Putamen (tissue), 1 donor: Measurements from ENCODE around the gene ARID3A.
"Not testable (repeated sequence)": the region's sequence is repeated elsewhere in the genome, so short reads cannot be mapped to it uniquely, and the experiment has no call there.

Source experiments
- DNase-seq: peaks from one replicate; pipeline ENCODE4 v3.0.0-alpha.2; 2016; ENCODE audit warnings: low spot score

Gene ARID3A

DNA sequence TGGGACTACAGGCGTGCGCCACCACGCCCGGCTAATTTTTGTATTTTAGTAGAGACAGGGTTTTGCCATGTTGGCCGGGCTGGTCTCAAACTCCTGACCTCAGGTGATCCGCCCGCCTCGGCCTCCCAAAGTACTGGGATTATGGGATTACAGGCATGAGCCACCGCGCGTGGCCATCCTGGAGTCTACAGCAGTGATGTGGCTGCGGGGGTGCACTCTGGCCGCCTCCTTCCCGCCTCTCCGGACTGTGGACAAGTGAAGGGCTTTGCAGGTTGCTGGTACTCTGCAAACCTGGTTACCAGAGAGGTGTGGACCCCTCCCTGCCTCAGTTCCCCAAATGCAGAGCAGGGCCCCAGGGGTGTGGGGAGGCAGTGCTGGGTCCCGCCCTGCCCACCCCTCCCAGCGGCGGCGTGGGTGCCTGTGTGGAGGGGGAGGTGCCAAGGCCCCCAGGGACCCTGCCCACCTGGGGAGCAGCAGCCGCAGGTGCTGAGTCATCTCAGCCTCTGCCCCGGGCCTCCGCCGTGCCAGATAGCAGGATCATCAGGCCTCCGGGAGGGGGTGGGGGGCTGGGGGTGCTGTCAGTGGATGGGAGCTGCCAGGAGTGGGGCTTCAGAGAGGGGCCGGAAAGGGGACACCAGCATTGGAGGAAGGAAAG is 23.1 kb downstream of the ARID3A start:
- no peak for DNase-seq

DNA sequence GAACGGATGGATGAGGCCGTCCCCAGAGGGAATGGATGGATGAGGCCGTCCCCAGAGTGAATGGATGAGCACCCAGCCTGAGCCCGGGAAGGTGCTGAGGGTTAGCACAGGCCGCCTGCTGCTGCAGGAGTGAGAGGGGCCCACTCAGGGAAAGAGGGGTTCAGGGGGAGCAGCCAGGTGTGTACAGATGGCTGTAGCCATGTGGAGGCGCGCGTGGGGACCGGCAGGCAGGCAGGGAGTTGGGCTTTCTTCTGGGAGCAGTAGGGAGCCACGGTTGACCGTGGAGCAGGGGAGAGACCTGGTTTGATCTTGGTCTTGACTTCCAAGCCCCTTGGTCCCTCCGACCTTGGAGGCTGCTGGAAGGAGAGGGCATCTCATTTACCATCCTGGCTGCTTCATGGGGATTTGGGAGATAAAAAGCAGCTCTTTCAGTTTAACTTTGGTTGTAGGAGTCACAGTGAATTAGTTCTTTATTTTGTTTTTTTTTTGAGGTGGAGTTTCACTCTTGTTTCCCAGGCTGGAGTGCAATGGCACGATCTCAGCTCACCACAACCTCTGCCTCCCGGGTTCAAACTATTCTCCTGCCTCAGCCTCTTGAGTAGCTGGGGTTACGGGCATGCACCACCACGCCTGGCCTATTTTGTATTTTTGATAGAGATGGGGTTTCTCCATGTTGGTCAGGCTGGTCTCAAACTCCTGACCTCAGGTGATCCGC is 24.7 kb downstream of the ARID3A start:
- DNase-seq: no peak

DNA sequence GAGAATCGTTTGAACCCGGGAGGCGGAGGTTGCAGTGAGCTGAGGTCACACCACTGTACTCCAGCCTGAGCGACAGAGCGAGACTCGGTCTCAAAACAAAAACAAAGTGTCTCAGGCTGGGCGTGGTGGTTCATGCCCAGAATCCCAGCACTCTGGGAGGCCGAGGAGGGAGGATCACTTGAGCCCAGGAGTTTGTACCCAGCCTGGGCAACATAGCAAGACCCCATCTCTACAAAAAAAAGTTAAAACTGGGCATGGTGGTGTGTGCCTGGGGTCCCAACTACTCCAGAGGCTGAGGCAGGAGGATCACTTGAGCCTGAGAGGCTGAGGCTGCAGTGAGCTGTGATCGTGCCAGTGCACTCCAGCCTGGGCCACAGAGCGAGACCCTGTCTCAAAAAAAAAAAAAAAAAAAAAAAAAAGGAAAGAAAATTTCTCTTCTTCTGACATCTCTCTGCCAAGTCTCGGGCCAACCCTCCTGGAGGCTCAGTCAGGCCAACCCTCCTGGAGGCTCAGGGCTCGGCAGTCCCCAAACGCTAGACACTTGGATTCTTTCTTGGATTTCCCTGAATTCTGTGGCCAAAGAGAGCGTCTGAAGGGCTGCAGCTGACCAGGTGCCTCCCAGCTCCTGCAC is 26.3 kb downstream of the ARID3A start:
- no peak for DNase-seq

DNA sequence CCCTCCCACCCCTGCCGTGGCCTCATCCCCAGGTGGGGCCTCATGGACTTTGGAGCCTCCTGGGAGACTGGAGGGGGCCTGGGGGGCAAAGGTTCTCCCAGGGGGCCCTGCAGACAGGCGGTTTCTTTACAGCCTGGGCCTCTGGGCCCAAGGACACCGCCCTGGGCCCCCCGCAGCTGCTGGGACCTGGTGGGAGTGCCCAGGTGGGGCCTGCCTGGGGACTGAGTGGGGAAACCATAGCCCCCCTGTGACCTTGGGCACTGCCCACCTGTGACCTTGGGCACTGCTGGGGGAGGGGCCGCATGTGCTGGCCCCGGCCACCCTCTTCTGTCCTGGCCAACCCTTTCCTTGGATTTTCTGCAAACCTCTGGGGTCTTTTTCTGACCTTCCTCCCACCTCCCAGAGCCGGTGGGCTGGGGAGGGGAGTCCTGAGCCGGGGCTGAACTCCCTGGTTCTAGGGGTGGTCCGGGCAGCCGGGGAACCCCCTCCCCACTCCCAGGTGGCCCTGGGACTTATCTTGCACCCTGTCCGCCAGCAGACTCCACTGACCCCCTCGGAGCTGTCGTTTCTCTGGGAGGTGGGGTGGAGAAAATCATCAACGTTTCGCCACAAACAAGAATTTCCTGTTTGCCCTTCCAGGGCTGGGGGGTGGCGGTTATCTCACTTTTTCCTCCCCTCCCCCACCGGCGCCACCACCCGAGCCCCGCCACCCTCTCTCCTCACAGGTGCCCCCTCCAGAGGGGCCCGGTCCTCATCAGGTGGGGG is 27.0 kb downstream of the ARID3A start:
- no peak for DNase-seq

DNA sequence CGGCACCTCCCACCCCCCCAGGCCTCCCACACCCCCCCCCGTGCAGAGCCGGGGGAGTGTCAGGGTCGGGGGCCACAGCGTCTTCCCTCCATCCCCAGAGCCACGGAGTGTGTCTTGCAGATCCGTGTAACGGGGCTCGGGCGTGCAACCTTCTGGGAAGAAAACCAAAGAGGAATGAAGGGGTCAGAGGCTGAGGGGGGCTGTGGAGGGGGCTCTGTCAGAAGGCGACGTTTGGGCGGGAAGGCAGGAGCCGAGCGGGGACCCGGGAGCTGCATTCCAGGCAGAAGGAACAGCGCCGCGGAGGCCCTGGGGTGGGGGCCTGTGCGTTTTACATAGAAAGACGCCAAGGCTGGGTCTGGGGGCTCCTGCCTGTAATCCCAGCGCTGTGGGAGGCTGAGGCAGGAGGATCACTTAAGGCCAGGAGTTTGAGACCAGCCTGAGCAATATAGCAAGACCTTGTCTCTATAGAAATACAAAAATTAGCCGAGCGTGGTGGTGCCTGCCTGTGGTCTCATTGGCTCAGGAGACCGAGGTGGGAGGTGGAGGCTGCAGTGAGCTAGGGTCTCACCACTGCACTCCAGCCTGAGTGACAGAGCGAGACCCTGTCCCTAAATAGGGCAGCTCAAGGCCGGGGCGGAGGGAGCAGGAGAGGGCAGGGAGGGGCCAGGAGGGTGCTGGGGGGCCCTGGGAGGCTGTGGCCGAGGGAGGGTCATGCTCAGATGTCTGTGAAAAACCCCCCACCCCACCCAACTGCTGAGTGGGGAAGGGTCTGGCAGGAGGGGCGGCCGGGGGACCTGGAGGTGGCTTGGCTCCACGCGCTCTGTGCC is 27.8 kb downstream of the ARID3A start:
- DNase-seq: no peak

DNA sequence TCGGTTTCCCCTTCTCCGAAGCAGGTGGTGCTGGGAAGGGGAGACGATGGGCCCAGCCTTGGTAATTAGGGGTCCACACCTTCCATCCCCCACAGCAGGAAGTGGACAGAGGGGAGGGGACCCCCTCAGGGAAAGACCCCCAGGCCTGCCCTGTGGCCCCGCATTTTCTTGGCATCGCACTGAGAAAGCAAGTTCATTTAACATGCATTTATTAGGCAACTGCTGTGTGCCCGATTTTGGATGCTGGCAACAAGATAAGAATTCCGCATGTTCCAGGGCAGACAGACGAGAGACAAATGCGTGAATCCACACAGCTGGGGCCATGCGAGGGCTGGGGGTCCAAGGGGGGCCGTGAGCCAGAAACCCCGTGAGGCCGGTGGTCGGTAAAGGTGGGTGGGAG is 28.4 kb downstream of the ARID3A start:
- no peak for DNase-seq

DNA sequence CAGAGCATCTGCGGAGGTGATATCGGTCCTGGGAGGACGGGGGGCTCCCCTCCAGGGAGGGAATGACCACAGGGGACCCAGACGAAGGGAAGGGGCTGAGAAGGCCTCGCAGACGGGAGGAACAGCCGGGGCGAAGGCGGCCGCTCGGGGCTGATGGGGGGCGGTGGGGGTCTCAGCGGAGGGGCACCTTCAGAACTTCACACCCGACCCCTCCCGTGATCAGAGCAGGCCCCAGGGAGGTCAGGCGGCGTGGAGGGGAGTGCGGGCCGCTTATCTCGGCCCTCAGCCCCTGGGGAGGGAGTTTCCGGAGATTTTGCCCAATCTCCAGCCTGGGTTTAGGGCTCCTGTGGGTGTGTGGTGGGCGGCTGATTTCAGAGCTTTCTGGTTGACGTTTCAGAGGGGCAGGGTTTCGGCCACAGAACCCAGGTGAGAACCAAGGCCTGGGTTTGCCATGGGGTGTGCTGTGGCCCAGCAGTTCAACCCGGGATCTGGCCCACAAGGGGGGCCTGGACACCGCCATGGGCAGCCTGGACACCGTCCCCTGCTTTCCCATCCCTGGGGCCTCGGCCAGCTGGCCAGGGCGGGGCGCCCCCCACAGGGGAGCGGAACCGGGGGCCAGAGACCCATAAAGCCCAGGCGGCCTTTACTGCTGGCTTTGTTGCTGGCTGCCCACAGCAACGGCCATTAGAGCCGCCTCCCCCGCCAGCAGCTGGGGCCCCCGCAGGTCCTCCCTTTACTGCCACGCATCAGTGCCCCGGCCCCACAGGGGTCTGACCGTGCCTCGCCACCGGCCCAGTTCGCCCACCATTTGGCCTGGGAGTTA is 29.0 kb downstream of the ARID3A start:
- no peak for DNase-seq

DNA sequence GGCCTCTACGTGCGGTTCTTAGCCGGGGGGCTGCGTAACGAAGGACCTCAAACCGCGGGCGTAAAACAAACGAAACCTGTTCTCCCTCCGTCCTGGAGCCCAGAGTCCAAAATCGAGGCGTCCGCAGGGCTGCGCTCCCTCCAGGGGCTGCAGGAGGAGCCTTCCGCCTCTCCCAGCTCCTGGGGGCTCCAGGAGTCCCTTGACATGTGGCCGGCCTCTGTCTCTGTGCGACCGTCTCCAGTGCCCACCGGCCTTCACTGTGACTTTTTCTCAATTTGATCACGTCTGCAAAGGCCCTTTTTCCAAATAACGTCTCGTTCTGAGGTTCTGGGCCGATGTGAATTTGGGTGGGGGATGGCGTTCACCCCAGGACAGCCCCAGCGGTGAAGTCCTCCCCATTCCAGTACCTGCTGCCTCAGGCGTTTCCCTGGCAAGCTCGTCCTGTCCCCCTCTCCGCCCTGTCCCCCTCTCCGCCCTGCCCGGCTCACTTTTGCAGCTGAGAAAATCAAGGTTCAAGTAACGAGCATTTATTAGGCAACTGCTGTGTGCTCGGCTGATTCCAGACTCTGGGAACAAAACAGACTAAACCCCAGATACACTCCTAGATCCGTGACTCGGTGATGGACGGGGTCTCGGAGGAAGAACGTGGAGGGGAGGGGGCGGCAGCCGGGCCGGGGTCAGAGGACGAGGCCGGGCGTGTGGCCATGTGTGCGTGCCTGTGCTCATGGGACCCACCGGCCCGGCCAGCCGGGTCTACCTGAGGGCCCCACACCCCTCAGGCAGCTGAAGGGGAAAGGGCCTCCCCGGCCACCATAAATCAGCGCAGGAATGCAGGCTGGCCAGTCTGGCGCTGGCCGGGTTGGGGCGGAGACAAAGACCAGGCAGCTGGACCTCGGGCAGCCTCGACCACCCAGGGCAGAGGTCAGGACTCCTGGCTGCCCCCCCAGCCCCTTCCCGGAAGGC is 30.2 kb downstream of the ARID3A start:
- no peak for DNase-seq

DNA sequence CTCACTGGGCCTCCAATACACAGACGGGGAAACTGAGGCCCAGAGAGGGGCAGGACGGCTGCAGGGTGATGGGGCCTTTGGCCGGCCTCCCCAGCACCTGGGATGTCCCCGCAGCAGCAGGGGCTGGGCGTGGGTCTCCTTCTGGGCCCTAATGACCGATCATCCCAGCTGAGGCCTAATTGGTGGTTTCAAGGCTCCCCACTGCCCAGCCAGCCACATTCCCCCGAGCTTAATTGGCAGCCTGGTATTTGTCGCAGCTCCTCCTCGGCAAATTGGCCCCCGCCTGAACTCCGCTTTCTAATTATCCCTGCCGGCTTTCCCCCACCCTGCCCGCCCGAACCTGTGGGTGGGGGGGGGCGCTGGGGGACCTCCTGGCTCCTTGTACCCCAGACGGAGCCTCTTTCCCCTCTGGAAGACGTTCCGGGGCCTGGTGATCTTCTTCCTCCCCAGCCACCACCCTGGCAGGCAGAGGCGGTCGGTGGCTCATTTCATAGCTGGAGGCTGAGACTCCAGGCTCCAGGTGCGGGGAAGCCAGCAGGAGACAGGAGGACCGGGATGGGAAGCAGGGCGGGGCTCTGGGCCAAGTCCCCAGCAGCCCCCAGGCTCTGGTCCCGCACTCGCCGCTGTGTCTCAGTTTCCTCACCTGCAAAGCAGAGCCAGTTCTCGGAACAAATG is 31.1 kb downstream of the ARID3A start:
- DNase-seq: no peak

DNA sequence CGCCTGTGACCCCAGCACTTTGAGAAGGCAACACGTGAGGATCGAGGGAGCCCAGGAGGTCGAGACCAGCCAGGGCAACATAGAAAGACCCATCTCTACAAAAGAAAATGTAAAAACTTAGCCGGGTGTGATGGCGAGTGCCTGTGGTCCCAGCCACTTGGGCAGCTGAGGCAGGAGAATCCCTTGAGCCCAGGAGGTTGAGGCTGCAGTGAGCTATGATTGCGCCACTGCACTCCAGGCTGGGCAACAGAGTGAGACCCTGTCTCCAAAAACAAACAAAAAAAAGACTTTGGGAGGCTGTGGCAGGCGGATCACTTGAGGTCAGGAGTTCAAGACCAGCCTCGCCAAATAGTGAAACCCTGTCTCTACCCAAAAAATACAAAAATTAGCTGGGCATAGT is 31.7 kb downstream of the ARID3A start:
- not testable (repeated sequence) for DNase-seq

DNA sequence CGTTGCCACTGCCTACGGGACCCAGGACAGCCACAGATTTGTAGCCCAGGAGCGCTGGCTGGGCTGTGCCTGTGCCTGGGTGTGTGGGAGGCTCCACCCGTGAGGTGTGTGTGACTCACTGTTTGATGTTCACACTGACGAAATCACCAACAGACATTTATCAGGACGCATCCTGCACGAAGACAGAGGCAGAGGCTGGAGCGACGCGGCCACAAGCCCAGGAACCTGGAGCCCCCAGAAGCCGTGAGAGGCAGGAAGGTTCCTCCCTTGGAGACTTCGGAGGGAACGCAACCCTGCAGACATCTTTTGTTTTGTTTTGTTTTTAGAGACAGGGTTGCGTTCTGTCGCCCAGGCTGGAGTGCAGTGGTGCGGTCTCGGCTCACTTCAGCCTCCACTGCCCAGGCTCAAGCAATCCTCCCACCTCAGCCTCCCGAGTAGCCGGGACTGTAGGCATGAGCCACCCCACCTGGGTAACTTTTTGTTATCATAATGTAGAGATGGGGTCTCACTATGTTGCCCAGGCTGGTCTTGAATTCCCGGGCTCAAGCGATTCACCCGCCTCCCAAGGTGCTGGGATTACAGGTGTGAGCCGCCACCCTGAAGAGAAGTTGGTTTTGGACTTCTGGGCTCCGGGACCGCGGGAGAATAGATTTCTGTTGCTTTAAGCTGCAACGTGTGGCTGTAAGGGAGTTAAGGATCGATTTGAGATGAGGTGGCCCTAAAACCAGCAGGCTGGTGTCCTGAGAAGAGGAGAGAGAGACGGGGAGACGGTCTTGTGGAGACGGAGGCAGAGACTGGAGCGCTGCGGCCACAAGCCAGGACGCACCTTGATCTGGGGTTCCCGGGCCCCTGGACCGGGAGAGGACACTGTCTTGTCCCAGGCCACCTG is 33.4 kb downstream of the ARID3A start:
- DNase-seq: peak; percentile 23

DNA sequence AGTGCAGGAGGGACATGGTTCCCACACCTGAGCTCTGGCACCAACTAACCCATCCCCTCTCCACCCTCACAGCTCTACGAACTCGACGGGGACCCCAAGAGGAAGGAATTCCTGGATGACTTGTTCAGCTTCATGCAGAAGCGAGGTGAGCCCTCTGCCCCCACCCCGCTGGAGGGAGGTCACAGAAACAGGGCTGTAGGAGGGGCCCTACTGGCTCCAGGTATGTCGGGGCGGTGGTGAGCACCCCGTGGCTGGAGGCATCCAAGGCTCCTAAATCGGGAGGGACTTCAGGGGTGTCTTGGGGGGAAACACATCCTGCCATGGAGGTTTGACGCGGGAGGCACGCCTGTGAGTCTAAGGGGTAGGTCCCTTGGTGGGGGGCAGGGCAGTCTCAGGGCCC is 34.2 kb downstream of the ARID3A start:
- no peak for DNase-seq

DNA sequence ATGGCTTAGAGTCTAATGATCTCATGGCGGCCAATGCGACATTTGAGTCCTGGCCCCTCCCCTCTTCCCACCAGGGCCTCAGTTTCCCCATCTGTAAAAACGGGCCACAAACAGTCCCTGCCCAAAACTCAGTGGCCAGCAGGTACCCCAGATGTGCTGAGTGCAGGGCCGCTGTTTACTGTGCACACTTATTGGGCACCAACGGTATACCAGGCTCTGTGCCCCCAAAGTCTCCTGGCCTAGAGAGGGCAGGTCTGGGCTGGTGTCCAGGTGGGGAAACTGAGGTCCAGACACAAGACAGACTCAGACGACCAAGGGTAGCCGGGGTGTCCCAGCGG is 34.7 kb downstream of the ARID3A start:
- DNase-seq: no peak

DNA sequence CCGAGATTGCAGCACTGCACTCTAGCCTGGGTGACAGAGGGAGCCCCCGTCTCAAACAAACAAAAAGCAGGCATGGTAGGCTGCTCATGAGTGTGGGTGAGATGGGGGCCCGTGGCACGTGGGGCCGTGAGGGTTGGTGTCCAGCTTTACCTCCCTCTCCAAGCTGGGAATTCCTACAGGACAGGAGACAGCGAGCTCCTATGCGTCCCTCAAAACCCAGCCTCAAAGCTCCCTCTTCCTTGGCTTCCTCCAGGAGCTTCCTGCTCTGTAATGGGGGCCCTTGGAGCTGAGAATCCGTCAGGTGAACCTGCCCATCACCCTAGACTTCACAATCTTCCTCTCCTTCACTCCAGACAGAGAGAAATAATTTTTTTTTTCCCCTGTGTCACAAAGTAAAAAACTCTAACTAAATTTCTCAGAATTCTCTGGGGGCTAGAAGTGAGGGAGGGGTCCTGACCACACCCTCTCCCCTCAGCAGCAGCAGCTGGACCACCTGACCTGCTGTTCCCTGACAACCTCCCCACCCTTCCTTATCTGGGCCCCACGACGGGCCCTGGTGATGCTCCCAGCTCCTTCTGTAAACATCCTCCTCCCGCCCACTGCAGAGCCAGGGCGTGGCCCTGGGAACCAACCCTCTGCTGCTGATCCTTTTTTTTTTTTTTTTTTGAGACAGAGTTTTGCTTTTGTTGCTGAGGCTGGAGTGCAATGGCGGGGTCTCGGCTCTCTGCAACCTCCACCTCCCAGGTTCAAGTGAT is 36.2 kb downstream of the ARID3A start:
- no peak for DNase-seq

DNA sequence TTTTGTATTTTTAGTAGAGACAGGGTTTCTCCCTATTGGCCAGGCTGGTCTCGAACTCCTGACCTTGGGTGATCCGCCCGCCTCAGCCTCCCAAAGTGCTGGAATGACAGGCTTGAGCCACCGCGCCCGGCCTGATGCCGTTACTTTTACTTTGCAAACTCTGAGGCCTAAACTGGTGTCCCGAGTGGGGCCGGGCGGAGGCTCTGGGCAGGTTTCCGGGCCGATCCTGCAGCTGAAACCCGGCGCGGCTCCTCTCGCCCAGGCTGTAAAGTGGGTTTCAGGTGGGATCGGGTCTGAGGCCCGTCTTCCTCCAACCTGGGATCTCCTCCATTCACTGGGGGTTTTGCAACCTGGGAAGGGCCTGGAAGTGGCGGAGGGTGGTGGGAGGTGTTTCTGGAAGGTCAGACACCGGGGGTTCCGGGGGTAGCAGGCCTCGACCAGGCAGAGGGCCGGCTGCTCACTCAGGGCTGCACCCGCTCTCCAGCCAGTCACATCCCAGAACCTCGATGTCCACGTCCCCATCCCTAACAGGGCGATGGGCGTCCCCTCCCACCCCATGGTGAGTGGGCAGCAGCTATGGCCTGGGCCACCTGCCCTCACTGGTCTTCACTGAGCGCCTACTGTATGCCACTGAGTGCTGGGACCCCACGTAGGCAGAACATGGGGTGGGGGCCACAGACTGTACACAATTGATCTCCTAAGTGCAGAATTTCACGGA is 37.0 kb downstream of the ARID3A start:
- no peak for DNase-seq

DNA sequence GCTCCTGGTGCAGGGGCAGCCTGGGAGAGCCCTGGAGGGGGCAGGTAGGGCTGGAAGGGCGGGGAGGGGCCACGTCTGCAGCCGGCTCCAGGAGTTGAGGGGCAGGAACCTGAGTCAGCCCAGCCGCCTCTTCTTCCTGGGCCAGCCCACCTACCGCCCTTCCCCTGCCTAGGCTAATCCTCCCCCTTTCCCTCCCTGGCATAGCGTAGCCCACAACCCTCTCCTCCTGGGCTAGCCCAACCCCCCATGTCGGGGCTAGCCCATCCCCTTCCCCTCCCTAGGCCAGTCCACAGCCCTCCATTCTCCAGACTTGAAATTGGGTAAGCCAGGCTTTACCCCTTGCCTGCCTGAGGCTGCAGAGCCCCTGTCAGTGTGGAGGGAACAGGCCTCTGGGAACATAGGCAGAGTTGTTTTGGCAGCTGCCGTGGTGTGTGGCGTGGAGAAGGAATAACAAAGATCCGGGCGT is 37.7 kb downstream of the ARID3A start:
- DNase-seq: no peak

DNA sequence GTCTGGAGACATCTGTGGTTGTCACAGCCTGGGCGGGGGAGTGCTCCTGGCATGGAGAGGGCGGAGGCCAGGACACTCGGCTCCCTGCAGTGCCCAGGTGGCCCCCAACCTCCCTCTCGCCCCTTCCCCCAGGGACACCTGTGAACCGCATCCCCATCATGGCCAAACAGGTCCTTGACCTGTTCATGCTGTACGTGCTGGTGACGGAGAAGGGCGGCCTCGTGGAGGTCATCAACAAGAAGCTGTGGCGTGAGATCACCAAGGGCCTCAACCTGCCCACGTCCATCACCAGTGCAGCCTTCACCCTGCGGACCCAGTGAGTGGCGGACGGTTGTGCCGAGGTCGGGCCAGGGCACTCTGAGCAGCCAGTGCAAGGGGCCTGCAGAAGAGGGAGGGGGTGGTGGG is 38.3 kb downstream of the ARID3A start:
- no peak for DNase-seq
